Right atrium auricular region (tissue), 2 donors: ENCODE results near the gene PRKCE. TPM values are rescaled to one million over a fixed set of nuclear protein-coding genes. Genes with fewer than 3 reads are reported as not detected.

Experiments
- DNase-seq: peaks from one replicate; pipeline ENCODE4 v3.0.0-alpha.2; 2019; ENCODE audit warnings: low spot score
- H3K27ac ChIP-seq, 2 donors: fragments of 200-600 bp; sonication (generic); 1 replicate in 1 of 2; 2 replicates in 1 of 2; pipeline ENCODE4 v1.5.1; 2016 to 2019
- H3K27me3 ChIP-seq, 2 donors: fragments of 200-600 bp; sonication (generic); one replicate each; pipeline versions ENCODE4 v1.5.1 to v1.6.0; 2017 to 2019
- H3K36me3 ChIP-seq: fragments of 200-600 bp; sonication (generic); one replicate; pipeline ENCODE4 v1.5.1; 2016
- H3K4me1 ChIP-seq, 2 donors: fragments of 200-600 bp; sonication (generic); one replicate each; pipeline versions ENCODE4 v1.5.1 to v1.6.0; 2017 to 2019
- H3K4me3 ChIP-seq, 2 donors: fragments of 200-600 bp; sonication (generic); 1 replicate in 1 of 2; 2 replicates in 1 of 2; pipeline ENCODE4 v1.5.1; 2017 to 2019; ENCODE audit warnings: mild to moderate bottlenecking in 1 of 2, moderate library complexity in 1 of 2
- H3K9me3 ChIP-seq, 2 donors: fragments of 200-600 bp; sonication (generic); one replicate each; pipeline ENCODE4 v1.5.1; 2019
- CTCF ChIP-seq, 2 donors: fragments of 200-600 bp; sonication (generic); IDR thresholded peaks; one replicate each; pipeline ENCODE4 v1.5.1; 2019; ENCODE audit warnings: antibody characterized with exemption in 2 of 2
- total RNA-seq, 2 donors: library from RNA; depleted of rRNA; stranded (reverse); fragments of >200 nt; gene quantifications; one replicate each; pipeline ENCODE4 v1.1.0, GENCODE V29; 2016

Gene PRKCE
- total RNA-seq, 2 donors from 2014 or later: 7.2 to 11.8 TPM

GRCh38 chr2:46001290-46001689 is 349.8 kb downstream of the PRKCE start:
- peaks cover 0 to 28% of the 10 kb centered on the region in 2 donors for H3K4me1 ChIP-seq
- peak overlapping the region; percentile 28 to 57 for H3K27ac ChIP-seq
- H3K4me3 ChIP-seq: no peak overlapping the region
- no peak for TF ChIP-seq CTCF (IDR thresholded peaks at IDR 0.05)
- no peaks in the 10 kb centered on the region for H3K27me3 ChIP-seq
- DNase-seq: no peak
- no peaks in the 10 kb centered on the region for H3K9me3 ChIP-seq
- H3K36me3 ChIP-seq: no peaks in the 10 kb centered on the region

GRCh38 chr2:46001741-46002506 is 350.4 kb downstream of the PRKCE start:
- Histone ChIP-seq H3K9me3 (no peaks in the 10 kb centered on the region), H3K4me1 (peaks cover 0 to 28% of the 10 kb centered on the region in 2 donors), H3K4me3 (no peak overlapping the region), H3K27ac (peak overlapping the region; percentile 28 to 57), H3K27me3 (no peaks in the 10 kb centered on the region), H3K36me3 (no peaks in the 10 kb centered on the region)
- no peak for DNase-seq
- no peak for TF ChIP-seq CTCF (IDR thresholded peaks at IDR 0.05)

GRCh38 chr2:46002507-46002883 is 351.0 kb downstream of the PRKCE start:
- no peaks in the 10 kb centered on the region for H3K9me3 ChIP-seq
- H3K4me3 ChIP-seq: no peak overlapping the region
- peak overlapping the region; percentile 11 to 57 for H3K27ac ChIP-seq
- no peak for DNase-seq
- TF ChIP-seq CTCF (IDR thresholded peaks at IDR 0.05): no peak
- no peaks in the 10 kb centered on the region for H3K36me3 ChIP-seq
- no peaks in the 10 kb centered on the region for H3K27me3 ChIP-seq
- peaks cover 0 to 28% of the 10 kb centered on the region in 2 donors for H3K4me1 ChIP-seq

- Histone ChIP-seq H3K27ac (peak overlapping the region in 1 of 2 donors; percentile 23), H3K27me3 (no peaks in the 10 kb centered on the region), H3K4me1 (peaks cover 0 to 28% of the 10 kb centered on the region in 2 donors), H3K36me3 (no peaks in the 10 kb centered on the region), H3K4me3 (no peak overlapping the region), H3K9me3 (no peaks in the 10 kb centered on the region)
- no peak for TF ChIP-seq CTCF (IDR thresholded peaks at IDR 0.05)
- DNase-seq: no peak
Observed at GRCh38 chr2:46002947-46003346, 351.5 kb downstream of the PRKCE start.

GRCh38 chr2:46003903-46004473 is 352.5 kb downstream of the PRKCE start:
- peaks cover 0 to 28% of the 10 kb centered on the region in 2 donors for H3K4me1 ChIP-seq
- no peak for TF ChIP-seq CTCF (IDR thresholded peaks at IDR 0.05)
- H3K36me3 ChIP-seq: peaks cover 6% of the 10 kb centered on the region
- no peak overlapping the region for H3K4me3 ChIP-seq
- no peak for DNase-seq
- H3K27ac ChIP-seq: no peak overlapping the region
- H3K9me3 ChIP-seq: no peaks in the 10 kb centered on the region
- H3K27me3 ChIP-seq: no peaks in the 10 kb centered on the region
